GM10248 (cell line): ENCODE data around the gene PROZ.

Experiments
- CTCF ChIA-PET: fragments of 300-600 bp; sonication (Branson Sonifier 250); formaldehyde crosslinking; extraction: SDS; loops from one replicate; lab custom pipeline; 2021; ENCODE audit warnings: antibody characterized with exemption; lab: Yijun Ruan, JAX
- POLR2A ChIA-PET: fragments of 350-650 bp; sonication (Branson Sonifier 250); formaldehyde crosslinking; extraction: SDS; loops from one replicate; lab custom pipeline; 2020; ENCODE audit warnings: antibody characterized with exemption; lab: Yijun Ruan, JAX
- DNase-seq: peaks from one replicate; pipeline ENCODE4 v3.0.0; 2012; ENCODE audit errors: extremely low spot score
- TF ChIP-seq, protein P1 (sequence below): IDR thresholded peaks from 2 replicates; pipeline ENCODE4 v1.5.1; 2012; ENCODE audit warnings: mild to moderate bottlenecking, low read depth; ENCODE audit errors: extremely low read depth, missing control alignments, control extremely low read depth

The PROZ gene

DNA sequence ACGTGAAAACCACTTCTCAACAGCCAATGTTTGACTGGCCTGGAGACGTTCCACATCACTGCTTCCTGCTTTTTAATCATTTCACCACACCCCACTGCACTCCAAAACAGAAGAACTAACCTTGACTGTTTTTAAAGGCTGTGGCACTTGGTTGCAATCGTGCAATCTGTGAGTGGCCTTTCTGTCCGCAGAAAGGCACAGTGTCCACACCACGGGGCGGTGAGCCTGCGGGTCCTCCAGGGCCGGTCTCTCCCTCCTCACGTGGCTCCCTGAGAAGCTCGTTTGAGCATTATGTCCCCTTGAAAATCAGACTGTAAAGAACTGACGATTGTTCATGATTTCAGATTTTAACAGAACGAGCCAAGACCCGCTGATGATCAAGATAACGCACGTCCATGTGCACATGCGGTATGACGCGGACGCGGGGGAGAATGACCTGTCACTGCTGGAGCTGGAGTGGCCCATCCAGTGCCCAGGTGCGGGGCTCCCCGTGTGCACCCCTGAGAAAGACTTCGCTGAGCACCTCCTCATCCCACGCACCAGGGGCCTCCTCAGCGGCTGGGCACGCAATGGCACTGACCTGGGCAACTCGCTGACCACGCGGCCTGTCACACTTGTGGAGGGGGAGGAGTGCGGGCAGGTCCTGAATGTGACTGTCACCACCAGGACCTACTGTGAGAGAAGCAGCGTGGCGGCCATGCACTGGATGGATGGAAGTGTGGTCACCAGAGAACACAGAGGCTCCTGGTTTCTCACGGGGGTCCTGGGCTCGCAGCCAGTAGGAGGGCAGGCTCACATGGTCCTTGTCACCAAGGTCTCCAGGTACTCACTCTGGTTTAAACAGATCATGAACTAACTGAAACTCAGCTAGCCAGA lies 13.0 kb downstream of the PROZ start:
- ChIA-PET CTCF (interaction anchor here (3.0 kb wide), 1 partner anchor 12 kb away, joined by 8 read pairs; no protein-coding TSS in a partner anchor), POLR2A (no interaction called here)
- TF ChIP-seq, protein P1, sequence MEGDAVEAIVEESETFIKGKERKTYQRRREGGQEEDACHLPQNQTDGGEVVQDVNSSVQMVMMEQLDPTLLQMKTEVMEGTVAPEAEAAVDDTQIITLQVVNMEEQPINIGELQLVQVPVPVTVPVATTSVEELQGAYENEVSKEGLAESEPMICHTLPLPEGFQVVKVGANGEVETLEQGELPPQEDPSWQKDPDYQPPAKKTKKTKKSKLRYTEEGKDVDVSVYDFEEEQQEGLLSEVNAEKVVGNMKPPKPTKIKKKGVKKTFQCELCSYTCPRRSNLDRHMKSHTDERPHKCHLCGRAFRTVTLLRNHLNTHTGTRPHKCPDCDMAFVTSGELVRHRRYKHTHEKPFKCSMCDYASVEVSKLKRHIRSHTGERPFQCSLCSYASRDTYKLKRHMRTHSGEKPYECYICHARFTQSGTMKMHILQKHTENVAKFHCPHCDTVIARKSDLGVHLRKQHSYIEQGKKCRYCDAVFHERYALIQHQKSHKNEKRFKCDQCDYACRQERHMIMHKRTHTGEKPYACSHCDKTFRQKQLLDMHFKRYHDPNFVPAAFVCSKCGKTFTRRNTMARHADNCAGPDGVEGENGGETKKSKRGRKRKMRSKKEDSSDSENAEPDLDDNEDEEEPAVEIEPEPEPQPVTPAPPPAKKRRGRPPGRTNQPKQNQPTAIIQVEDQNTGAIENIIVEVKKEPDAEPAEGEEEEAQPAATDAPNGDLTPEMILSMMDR: no peak
- DNase-seq: no peak

DNA sequence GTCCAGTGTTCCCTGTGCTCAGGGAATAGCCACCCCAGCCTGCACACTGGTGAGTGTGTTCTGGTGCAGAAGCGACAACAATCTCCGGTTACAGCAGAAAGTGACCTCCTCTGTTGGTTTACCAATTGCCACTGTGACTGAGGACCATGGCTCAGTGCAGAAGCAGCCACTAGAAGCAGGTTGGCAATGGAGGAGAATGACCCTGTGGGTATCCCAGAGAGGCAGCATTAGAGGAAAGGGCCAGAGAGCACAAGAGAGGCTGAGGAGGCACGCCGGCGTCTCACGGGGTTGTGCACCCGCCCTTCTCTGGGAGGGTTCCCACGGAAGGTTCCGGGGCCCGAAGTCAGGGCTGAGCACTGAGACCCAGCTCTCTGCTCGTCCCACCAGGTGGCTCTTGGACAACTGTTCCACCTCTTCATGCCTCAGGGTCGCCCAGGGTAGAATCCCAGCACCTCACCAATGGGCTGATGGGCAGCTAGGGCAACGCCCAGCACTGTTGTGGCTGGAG lies 14.0 kb downstream of the PROZ start:
- no peak for DNase-seq
- TF ChIP-seq, protein P1: no peak
- ChIA-PET POLR2A (no interaction called here), CTCF (no interaction called here)

DNA sequence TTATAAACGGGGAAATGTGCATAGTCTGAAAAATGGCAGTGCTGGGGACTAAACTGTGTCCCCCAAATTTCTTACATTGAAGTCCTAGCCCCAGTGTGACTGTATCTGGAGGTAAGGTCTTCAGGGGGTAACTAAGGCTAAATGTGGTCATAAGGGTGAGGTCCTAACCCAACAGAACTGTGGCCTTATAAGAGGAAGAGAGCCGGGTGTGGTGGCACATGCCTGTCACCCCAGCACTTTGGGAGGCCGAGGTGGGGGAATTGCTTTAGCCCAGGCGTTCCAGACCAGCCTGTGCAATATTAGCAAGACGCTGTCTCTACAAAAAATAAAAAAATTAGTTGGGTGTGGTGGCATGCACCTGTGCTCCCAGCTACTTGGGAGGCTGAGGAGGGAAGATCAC lies 17.8 kb downstream of the PROZ start:
- POLR2A ChIA-PET: no interaction called here
- TF ChIP-seq, protein P1: no peak
- no peak for DNase-seq
- CTCF ChIA-PET: interaction anchor here (1.2 kb wide), 1 partner anchor 53 kb away, joined by 3 read pairs; no protein-coding TSS in a partner anchor

DNA sequence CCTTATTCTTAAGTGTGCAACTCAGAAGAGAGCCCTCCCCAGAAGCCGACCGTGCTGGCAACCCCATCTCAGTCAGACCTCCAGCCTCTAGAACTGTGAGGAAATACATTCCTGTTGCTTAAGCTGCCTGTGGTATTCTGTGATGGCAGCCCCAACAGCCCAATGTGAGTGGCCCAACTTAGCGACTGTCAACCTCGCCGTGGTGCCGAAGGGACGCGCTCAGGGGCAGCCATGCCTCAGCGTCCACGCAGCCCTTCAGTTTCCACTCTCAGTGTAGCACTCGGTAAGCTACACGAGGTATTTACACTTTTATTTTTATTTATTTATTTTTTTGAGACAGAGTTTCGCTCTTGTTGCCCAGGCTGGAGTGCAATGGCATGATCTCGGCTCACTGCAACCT lies 18.4 kb downstream of the PROZ start:
- TF ChIP-seq, protein P1: no peak
- POLR2A ChIA-PET: no interaction called here
- CTCF ChIA-PET: interaction anchor here (1.2 kb wide), 1 partner anchor 31 kb away, joined by 3 read pairs; no protein-coding TSS in a partner anchor
- DNase-seq: no peak

DNA sequence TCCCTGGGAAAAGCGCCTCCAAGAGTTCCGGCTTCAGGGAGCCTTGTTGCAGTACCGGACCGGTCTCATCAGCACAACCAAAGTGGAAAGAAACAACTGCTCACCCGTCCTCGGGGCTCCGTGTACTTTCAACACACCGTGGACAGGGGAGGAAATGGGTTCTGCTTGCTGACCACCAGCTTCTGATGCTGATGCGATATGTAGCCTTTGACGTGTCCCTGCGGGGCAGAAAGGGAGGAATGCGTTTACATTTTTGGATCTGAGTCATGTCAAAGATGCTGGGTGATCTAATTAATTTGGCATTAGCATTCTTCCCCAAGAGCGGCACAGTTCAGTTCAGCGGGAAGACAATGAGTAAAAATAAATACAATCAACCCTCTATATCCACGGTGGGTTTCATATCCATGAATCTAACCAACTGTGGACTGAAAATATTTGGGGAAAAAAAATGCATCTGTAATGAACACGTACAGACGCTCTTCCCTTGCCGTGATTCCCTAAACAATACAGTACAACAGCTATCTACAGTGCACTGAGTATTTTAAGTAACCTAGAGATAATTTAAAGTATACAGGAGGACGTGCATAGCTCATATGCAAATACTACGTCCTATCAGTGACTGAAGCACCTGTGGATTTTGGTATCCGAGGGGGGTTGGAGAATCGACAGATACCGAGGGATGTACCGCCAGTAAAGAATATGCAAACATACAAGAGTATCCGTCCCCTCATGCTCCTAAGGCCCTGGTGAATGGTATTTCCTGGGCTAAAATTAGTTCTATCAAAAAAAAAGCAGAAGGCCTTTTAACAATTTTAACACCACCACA lies 19.8 kb downstream of the PROZ start:
- TF ChIP-seq, protein P1: no peak
- no peak for DNase-seq
- CTCF ChIA-PET: interaction anchor here (1.0 to 1.7 kb wide), 4 partner anchors 9 to 29 kb away, joined by 3 to 7 read pairs (median 4); no protein-coding TSS in a partner anchor
- POLR2A ChIA-PET: no interaction called here

DNA sequence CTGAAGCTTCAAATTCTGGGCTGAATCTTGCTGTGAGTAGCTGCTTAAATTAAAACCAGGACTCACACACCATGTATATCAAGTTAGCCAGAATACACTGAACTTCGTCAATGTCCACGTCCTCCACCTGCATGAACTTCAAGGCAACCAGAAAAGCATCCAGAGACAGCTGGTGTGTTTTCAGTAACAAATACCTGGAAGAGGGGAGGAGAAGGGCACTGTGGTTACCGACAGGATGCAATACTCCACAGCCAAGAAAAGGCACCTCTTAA lies 20.4 kb downstream of the PROZ start:
- CTCF ChIA-PET: interaction anchor here (1.0 to 1.7 kb wide), 3 partner anchors 10 to 25 kb away, joined by 3 to 7 read pairs (median 4); no protein-coding TSS in a partner anchor
- POLR2A ChIA-PET: no interaction called here
- DNase-seq: no peak
- TF ChIP-seq, protein P1: no peak
